Measurements from ENCODE around the gene FXYD6.
A peak's percentile ranks its signal among the peaks of the same experiment; 100 is the strongest.

The FXYD6 gene

DNA sequence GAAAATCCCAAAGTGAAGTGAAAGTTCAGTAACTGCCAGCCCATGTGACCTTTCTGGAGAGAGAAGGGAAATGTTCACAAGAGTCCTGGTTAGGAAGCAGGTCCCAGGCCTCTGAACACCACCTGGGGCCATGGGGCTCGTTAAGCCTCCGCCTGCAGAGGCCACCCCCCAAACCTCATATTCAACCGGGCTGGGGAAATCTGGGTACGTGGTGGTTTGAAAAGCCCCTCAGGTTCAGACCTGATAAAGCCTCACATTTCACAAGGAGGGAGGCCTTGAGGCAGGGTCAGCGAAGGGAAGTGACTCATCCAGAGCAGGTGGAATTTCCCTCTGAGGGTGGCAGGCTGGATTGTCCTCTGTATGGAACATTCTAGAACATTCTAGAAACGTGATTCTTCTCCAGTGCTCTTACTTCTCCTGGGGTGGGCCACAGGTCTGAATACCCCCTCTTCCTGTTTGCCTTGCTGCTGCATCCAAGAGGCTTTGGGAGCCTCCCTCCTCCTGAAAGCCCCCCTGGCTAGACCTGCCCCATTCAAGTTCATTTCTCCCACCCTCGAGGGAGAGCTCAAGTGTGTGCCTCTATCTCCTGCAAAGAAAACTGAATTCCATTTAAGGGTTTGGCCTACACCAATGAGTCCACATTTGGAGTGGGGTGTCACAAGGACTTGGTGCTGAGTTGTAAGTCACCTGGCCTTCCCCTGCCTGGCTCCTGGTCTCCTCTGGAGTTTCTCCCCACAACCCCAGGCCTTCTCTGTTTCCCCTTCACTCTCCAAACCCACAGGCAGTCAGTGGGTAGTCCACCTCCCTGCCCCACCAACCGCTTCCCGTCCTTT lies 58.2 kb downstream of the FXYD6 start:
- peak overlapping the region; percentile 95 for H3K4me2 ChIP-seq (ENCODE audit: low read length)
- peak overlapping the region; percentile 97 for H3K27ac ChIP-seq (ENCODE audit: low read length)
- no peaks in the 10 kb centered on the region for H3K27me3 ChIP-seq (ENCODE audit: low read depth, low read length)
- H3K79me2 ChIP-seq (ENCODE audit: low read length) = no peaks in the 10 kb centered on the region
- H3K9me3 ChIP-seq (ENCODE audit: insufficient read depth, low read length) = no peaks in the 10 kb centered on the region
- H3K36me3 ChIP-seq (replicated peaks; ENCODE audit: low read depth, low read length) = no peaks in the 10 kb centered on the region
- H2AFZ ChIP-seq (ENCODE audit: low read depth, low read length) = peak overlapping the region; percentile 85
- peaks cover 82% of the 10 kb centered on the region for H3K4me1 ChIP-seq (ENCODE audit: low read length)
- H4K20me1 ChIP-seq (ENCODE audit: insufficient read depth, low read length) = no peaks in the 10 kb centered on the region
- H3K9ac ChIP-seq (ENCODE audit: low read length) = peak overlapping the region; percentile 96
- TF ChIP-seq, protein P1, sequence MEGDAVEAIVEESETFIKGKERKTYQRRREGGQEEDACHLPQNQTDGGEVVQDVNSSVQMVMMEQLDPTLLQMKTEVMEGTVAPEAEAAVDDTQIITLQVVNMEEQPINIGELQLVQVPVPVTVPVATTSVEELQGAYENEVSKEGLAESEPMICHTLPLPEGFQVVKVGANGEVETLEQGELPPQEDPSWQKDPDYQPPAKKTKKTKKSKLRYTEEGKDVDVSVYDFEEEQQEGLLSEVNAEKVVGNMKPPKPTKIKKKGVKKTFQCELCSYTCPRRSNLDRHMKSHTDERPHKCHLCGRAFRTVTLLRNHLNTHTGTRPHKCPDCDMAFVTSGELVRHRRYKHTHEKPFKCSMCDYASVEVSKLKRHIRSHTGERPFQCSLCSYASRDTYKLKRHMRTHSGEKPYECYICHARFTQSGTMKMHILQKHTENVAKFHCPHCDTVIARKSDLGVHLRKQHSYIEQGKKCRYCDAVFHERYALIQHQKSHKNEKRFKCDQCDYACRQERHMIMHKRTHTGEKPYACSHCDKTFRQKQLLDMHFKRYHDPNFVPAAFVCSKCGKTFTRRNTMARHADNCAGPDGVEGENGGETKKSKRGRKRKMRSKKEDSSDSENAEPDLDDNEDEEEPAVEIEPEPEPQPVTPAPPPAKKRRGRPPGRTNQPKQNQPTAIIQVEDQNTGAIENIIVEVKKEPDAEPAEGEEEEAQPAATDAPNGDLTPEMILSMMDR (IDR thresholded peaks at IDR 0.05; ENCODE audit: low read depth, low read length) = no peak
- TF ChIP-seq EZH2phosphoT487 (IDR thresholded peaks at IDR 0.05; ENCODE audit: low read depth) = no peak
- no peak overlapping the region for H3K4me3 ChIP-seq (ENCODE audit: low read length)

DNA sequence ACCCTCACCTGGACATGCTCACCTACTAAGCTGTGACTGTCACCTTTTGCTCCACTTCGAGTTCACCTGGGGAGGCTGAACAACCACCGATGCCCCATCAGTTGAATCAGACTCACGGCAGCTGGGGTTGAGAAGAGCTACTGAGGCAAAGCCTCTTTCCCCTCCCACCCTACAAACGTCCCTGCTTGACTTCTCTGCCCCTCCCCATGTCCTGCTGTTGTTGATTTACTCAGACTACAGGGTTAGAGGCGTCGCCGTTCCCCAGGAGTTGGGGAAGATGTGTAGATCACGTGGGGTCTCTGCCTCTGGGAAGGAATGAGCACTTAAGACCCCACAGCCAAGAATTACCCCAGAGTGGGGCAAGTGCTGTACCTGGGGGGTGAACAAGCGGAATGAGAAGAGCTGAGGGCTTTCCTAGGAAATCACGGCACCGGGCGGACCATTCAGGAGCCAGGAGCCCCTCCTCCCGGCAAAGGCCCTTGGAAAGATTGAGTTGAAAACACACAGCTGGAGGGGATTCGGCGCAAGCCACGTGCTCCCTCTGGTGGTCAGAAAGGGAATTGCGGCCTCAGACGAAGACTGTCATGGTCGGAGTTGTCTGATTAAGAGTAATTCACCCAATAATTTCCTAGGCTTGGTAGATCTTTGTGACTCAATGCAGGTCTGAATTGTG lies 59.0 kb downstream of the FXYD6 start:
- peak overlapping the region; percentile 54; the same call in 1 of the 2 replicates for H3K4me3 ChIP-seq (ENCODE audit: low read length)
- H2AFZ ChIP-seq (ENCODE audit: low read depth, low read length) = peak overlapping the region; percentile 85
- H3K4me2 ChIP-seq (ENCODE audit: low read length) = peak overlapping the region; percentile 95
- no peaks in the 10 kb centered on the region for H3K36me3 ChIP-seq (replicated peaks; ENCODE audit: low read depth, low read length)
- no peaks in the 10 kb centered on the region for H3K27me3 ChIP-seq (ENCODE audit: low read depth, low read length)
- H3K79me2 ChIP-seq (ENCODE audit: low read length) = no peaks in the 10 kb centered on the region
- H4K20me1 ChIP-seq (ENCODE audit: insufficient read depth, low read length) = no peaks in the 10 kb centered on the region
- peak overlapping the region; percentile 97 for H3K27ac ChIP-seq (ENCODE audit: low read length)
- peaks cover 76% of the 10 kb centered on the region for H3K4me1 ChIP-seq (ENCODE audit: low read length)
- no peak for TF ChIP-seq EZH2phosphoT487 (IDR thresholded peaks at IDR 0.05; ENCODE audit: low read depth)
- TF ChIP-seq, protein P1 (IDR thresholded peaks at IDR 0.05; ENCODE audit: low read depth, low read length) = peak; percentile 98
- peak overlapping the region; percentile 96 for H3K9ac ChIP-seq (ENCODE audit: low read length)
- H3K9me3 ChIP-seq (ENCODE audit: insufficient read depth, low read length) = no peaks in the 10 kb centered on the region

DNA sequence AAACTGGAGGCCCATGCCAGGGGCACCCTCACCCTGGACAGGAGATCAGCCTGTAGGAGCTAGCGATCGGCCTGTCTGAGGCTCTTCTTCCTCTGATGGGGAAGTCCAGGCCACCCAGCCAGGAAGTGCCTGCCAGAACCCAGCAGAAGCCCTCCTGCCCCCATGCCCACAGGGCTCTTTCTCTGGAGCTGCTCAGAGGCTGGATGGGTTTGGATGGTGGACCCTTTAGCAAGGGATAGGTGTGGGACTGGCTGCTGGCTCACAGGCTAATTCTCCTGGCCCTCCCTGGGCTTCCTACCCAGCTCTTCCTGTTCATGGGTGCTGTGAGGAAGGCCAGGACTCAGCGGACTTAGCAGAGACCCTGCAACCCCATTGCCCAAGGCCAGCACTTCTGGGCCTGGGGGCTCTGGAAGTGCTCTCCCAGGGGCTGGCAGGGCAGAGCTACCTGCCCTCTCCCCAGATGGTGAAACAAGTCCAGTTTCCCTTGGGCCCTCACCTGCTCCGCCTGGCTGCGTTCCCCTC lies 59.6 kb downstream of the FXYD6 start:
- peak overlapping the region; percentile 97 for H3K27ac ChIP-seq (ENCODE audit: low read length)

More for the DNA sequence above, 59.6 kb downstream of the FXYD6 start:
- Histone ChIP-seq H3K9me3 (ENCODE audit: insufficient read depth, low read length) (no peaks in the 10 kb centered on the region), H4K20me1 (ENCODE audit: insufficient read depth, low read length) (no peaks in the 10 kb centered on the region), H3K4me2 (ENCODE audit: low read length) (peak overlapping the region; percentile 95), H3K27me3 (ENCODE audit: low read depth, low read length) (no peaks in the 10 kb centered on the region), H3K9ac (ENCODE audit: low read length) (peak overlapping the region; percentile 96), H3K4me3 (ENCODE audit: low read length) (peak overlapping the region; percentile 54; the same call in 1 of the 2 replicates), H3K36me3 (replicated peaks; ENCODE audit: low read depth, low read length) (no peaks in the 10 kb centered on the region), H3K4me1 (ENCODE audit: low read length) (peaks cover 71% of the 10 kb centered on the region), H3K79me2 (ENCODE audit: low read length) (no peaks in the 10 kb centered on the region), H2AFZ (ENCODE audit: low read depth, low read length) (0 out of 2 replicates have a peak overlapping the region, but pooled peaks have one; percentile 50)
- TF ChIP-seq EZH2phosphoT487 (IDR thresholded peaks at IDR 0.05; ENCODE audit: low read depth) = no peak
- TF ChIP-seq, protein P1 (IDR thresholded peaks at IDR 0.05; ENCODE audit: low read depth, low read length) = no peak

All from OCI-LY3 (cell line).